GM13977 (cell line): Measurements from ENCODE around the gene PGC.
A peak's percentile ranks its signal among the peaks of the same experiment; 100 is the strongest.

Experiments used
- DNase-seq: peaks from one replicate; pipeline ENCODE4 v3.0.0; 2012; ENCODE audit warnings: low spot score
- CTCF ChIP-seq: IDR thresholded peaks from 2 replicates; pipeline ENCODE4 v1.5.1; 2012; ENCODE audit warnings: mild to moderate bottlenecking, control low read depth; ENCODE audit not compliant: insufficient read depth; ENCODE audit errors: extremely low read depth, missing control alignments
- in situ Hi-C: fragments of 300-500 bp; cut with MboI; formaldehyde crosslinking; loops from one replicate; pipeline ENCODE4 v1.12.0; 2022; ENCODE audit warnings: low sequenced_read_pairs, low pct_unique_long_range_greater_than_20kb, mixed read lengths, inconsistent platforms; ENCODE audit not compliant: unreplicated experiment

Gene PGC

DNA sequence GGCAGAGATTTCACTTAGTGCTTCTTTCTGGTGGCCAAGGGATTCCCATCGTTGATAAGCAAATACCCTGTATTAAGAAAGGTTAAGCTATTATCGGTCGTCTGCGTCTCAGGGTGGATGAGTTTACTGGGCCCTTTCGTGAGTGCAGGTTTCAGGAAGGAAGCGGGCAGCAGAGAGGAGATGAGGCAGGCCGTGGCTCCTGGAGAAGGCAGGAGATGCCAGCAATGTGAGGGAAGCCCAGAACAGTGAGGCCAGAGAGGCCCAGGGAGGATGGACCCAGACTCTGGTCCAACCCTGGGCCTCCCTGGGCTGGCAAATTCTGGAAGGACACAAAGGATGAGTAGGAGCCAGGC is 23.0 kb downstream of the PGC start:
- in situ Hi-C loops, result no loop called here
- TF ChIP-seq CTCF, result no peak
- DNase-seq, result no peak

DNA sequence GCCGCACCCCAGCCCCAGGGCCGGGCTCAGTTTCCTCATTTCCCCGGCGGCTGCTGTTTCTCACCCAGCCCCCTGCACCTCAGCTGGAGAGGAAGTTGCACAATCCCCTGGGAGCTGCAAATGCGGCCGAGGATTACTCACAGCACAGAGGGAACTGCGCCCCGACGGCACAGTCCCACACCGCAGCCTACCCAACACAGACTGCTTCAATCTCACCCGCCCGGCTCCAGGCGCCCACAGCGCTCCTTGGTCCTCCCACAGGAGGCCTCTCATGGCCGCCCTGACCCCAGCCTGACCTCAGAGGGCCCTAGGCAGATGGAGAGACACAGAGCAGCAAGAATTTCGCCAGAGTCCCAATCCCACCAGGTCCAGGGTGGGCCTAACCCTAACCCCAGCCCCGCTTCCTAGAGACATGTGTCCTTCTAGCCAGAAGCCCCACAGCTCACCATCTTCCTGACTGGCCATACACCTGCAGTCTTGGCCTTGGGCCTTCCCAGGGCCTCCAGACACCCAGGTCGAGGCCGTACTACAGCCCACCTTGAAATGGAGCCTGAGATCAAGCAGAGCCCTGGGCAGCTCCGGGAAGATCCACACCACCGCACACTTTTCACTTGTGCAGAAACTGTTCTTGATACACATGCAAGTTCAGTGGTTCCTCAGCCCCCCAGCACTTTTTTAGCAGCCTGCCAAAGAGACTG is 23.5 kb downstream of the PGC start:
- peak; percentile 86 for DNase-seq
- TF ChIP-seq CTCF, result no peak
- in situ Hi-C loops, result no loop called here

DNA sequence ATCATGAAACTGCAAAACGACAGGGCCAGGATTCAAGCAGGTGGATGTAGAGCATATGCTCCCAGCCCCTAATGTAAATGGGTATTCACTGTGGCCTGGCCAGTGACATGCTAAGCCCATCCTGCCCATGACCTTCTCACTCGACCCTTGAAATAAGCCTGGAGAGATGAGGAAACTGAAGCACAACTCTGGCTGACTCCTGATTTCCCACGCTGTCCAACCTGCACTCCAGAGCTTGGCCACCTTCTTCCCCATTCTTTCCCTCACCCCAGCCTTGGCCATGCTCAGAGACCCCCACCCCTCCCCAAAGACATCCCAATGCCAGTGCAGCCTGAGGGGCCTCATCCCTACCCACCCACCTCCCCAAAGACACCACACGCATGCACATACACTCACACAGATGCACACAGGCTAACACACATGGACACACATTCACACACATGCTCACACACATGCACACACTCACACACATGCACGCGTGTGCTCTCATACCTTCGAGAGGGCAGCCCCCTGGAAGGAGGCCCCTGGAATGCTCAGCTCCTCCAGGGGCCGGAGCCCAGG is 24.1 kb downstream of the PGC start:
- no peak for TF ChIP-seq CTCF
- in situ Hi-C loops, result no loop called here

DNA sequence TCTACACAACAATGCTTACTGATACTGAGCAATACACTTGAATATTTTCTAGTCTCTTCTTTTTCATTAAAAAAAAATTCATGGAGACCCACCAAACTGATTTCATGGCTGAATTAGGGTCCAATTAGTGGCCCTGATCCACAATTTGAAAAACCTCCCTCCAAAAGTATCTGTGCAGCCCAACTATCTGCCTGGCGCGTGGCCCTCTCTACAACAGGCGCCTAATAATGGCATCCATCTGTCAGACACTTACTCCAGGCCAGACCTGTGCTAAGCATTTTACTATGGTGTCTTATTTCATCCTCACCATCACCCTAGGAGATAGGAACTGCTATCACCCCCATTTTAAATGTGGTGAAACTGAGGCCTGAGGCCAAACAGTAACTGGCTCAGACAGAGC is 25.8 kb downstream of the PGC start:
- TF ChIP-seq CTCF, result no peak
- DNase-seq, result no peak
- in situ Hi-C loops, result no loop called here

More for the DNA sequence above, 24.1 kb downstream of the PGC start:
- DNase-seq, result no peak

- TF ChIP-seq CTCF, result no peak
- in situ Hi-C loops, result no loop called here
- DNase-seq, result no peak
Measured at GRCh38 chr6:41720783-41721182, 26.4 kb downstream of the PGC start.

GRCh38 chr6:41720262-41720620 is 27.0 kb downstream of the PGC start:
- in situ Hi-C loops, result no loop called here
- no peak for TF ChIP-seq CTCF
- peak; percentile 64 for DNase-seq
